ENCODE data around the gene RAI1. TPM values are rescaled to one million over a fixed set of nuclear protein-coding genes. Genes with fewer than 3 reads are reported as not detected.

Gene RAI1
- total and polyA plus RNA-seq, 2 of the 13 experiments (the other 11 are each of a cell fraction or from before 2014, with no cell fraction given), result 3.4 to 5.2 TPM

- TF ChIP-seq ESRRA (CRISPR knock-in tag; IDR thresholded peaks at IDR 0.05; ENCODE audit: low read depth) (peak; percentile 89), ZNF317 (CRISPR knock-in tag; IDR thresholded peaks at IDR 0.05) (no peak), MAX (IDR thresholded peaks at IDR 0.05) (peak; percentile 68; the same call in 1 of the 2 replicates), HOXA3 (CRISPR knock-in tag; IDR thresholded peaks at IDR 0.05) (peak; percentile 69), POLR2A (IDR thresholded peaks at IDR 0.05; ENCODE audit: insufficient read depth in 1 of 2, low read depth in 2 of 2, low read length in 2 of 2) (peak in 1 of 2 experiments; percentile 15; a peak in 1 of 4 replicates), SIN3A (IDR thresholded peaks at IDR 0.05; ENCODE audit: borderline replicate concordance, low read depth, low read length) (no peak), RXRB (CRISPR knock-in tag; IDR thresholded peaks at IDR 0.05; ENCODE audit: borderline replicate concordance) (peak; percentile 84; the same call in 1 of the 2 replicates), HNF4G (IDR thresholded peaks at IDR 0.05; ENCODE audit: borderline replicate concordance, low read depth, low read length) (peak; percentile 78), HNF4G (CRISPR knock-in tag; IDR thresholded peaks at IDR 0.05; ENCODE audit: borderline replicate concordance, low read depth) (peak; percentile 69; the same call in 1 of the 2 replicates), ZNF264 (CRISPR knock-in tag; IDR thresholded peaks at IDR 0.05) (peak; percentile 45; the same call in 1 of the 2 replicates), ZNF598 (CRISPR knock-in tag; IDR thresholded peaks at IDR 0.05; ENCODE audit: borderline replicate concordance) (0 out of 2 replicates have a peak, but pooled peaks have one; percentile 51), HNF4A (CRISPR knock-in tag; IDR thresholded peaks at IDR 0.05) (peak; percentile 93), ZNF687 (CRISPR knock-in tag; IDR thresholded peaks at IDR 0.05) (peak; percentile 94), RXRA (CRISPR knock-in tag; IDR thresholded peaks at IDR 0.05) (peak; percentile 93), MYC (CRISPR knock-in tag; IDR thresholded peaks at IDR 0.05; ENCODE audit: borderline replicate concordance) (peak; percentile 72), ATAD3A (CRISPR knock-in tag; IDR thresholded peaks at IDR 0.05) (no peak), IRF2 (CRISPR knock-in tag; IDR thresholded peaks at IDR 0.05) (0 out of 2 replicates have a peak, but pooled peaks have one; percentile 6), TARDBP (CRISPR knock-in tag; IDR thresholded peaks at IDR 0.05) (peak; percentile 38; the same call in 1 of the 2 replicates)
Observed at GRCh38 chr17:17806611-17807274, 125.5 kb downstream of the RAI1 start (continued).

Data from HepG2 (cell line).